ENCODE results near the gene HSF5. TPM values are rescaled to one million over a fixed set of nuclear protein-coding genes. Genes with fewer than 3 reads are reported as not detected.

HSF5 gene
- total and polyA plus RNA-seq, 4 donors: 0.09 to 0.17 TPM; not detected in 2

GRCh38 chr17:58432806-58433573 is 55.2 kb downstream of the HSF5 start:
- Histone ChIP-seq H3K9ac (ENCODE audit: low read depth in 1 of 2, low read length in 2 of 2) (no peak overlapping the region), H3K27me3 (ENCODE audit: control insufficient read depth in 4 of 4, insufficient read depth in 4 of 4, low read length in 3 of 4) (no peaks in the 10 kb centered on the region), H3K36me3 (ENCODE audit: control insufficient read depth in 4 of 4, insufficient read depth in 3 of 4, low read depth in 1 of 4, low read length in 3 of 4) (no peaks in the 10 kb centered on the region), H3K9me3 (ENCODE audit: control insufficient read depth in 4 of 4, low read length in 3 of 4) (no peaks in the 10 kb centered on the region), H3K27ac (ENCODE audit: low read depth in 1 of 2, low read length in 2 of 2) (no peak overlapping the region), H3K4me3 (ENCODE audit: low read depth in 1 of 3, low read length in 3 of 3) (no peak overlapping the region), H3K4me1 (ENCODE audit: control insufficient read depth in 4 of 4, insufficient read depth in 4 of 4, low read length in 3 of 4) (no peaks in the 10 kb centered on the region)
- 88% methylated on average over 7 of the region's 7 CpGs for WGBS
- TF ChIP-seq RAD21 (IDR thresholded peaks at IDR 0.05) (peak; percentile 18 to 44), YY1 (IDR thresholded peaks at IDR 0.05) (no peak)
- DNase-seq (ENCODE audit: low spot score): no peak

DNA sequence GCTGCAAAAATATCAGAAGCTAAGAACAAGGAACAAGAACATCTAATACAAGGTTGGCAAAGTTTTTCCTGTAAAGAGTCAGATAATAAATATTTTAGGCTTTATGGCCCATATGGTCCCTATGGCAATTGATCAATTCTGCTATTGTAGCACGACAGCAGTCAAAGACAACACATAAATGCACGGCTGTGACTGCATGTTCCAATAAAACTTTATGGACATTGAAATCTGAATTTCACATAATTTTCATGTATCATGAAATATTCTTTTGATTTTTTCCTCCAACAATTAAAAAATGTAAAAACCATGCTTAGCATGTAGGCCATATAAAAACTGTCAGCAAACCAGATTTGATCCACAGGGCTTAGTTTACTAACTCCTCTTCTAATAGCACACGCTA is 60.4 kb downstream of the HSF5 start:
- H3K9ac ChIP-seq (ENCODE audit: low read depth in 1 of 2, low read length in 2 of 2): no peak overlapping the region
- H3K4me3 ChIP-seq (ENCODE audit: low read depth in 1 of 3, low read length in 3 of 3): no peak overlapping the region
- no peaks in the 10 kb centered on the region for H3K36me3 ChIP-seq (ENCODE audit: control insufficient read depth in 4 of 4, insufficient read depth in 3 of 4, low read depth in 1 of 4, low read length in 3 of 4)
- no peaks in the 10 kb centered on the region for H3K9me3 ChIP-seq (ENCODE audit: control insufficient read depth in 4 of 4, low read length in 3 of 4)
- H3K27ac ChIP-seq (ENCODE audit: low read depth in 1 of 2, low read length in 2 of 2): no peak overlapping the region
- TF ChIP-seq RXRA (IDR thresholded peaks at IDR 0.05) (no peak), JUND (IDR thresholded peaks at IDR 0.05) (no peak), MAX (IDR thresholded peaks at IDR 0.05) (no peak), NR2F2 (IDR thresholded peaks at IDR 0.05) (no peak), TAF1 (conservative IDR thresholded peaks at IDR 0.05) (no peak), FOXA2 (IDR thresholded peaks at IDR 0.05) (no peak), EGR1 (IDR thresholded peaks at IDR 0.05; ENCODE audit: low read depth in 2 of 2) (no peak), GABPA (IDR thresholded peaks at IDR 0.05 in 1 of 2, conservative IDR thresholded peaks at IDR 0.05 in 1 of 2) (no peak), RAD21 (IDR thresholded peaks at IDR 0.05) (no peak), FOXA1 (IDR thresholded peaks at IDR 0.05) (no peak)
- TF ChIP-seq, protein P1, sequence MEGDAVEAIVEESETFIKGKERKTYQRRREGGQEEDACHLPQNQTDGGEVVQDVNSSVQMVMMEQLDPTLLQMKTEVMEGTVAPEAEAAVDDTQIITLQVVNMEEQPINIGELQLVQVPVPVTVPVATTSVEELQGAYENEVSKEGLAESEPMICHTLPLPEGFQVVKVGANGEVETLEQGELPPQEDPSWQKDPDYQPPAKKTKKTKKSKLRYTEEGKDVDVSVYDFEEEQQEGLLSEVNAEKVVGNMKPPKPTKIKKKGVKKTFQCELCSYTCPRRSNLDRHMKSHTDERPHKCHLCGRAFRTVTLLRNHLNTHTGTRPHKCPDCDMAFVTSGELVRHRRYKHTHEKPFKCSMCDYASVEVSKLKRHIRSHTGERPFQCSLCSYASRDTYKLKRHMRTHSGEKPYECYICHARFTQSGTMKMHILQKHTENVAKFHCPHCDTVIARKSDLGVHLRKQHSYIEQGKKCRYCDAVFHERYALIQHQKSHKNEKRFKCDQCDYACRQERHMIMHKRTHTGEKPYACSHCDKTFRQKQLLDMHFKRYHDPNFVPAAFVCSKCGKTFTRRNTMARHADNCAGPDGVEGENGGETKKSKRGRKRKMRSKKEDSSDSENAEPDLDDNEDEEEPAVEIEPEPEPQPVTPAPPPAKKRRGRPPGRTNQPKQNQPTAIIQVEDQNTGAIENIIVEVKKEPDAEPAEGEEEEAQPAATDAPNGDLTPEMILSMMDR (IDR thresholded peaks at IDR 0.05; ENCODE audit: low read depth, low read length, missing input control): no peak
- TF ChIP-seq, protein P2, sequence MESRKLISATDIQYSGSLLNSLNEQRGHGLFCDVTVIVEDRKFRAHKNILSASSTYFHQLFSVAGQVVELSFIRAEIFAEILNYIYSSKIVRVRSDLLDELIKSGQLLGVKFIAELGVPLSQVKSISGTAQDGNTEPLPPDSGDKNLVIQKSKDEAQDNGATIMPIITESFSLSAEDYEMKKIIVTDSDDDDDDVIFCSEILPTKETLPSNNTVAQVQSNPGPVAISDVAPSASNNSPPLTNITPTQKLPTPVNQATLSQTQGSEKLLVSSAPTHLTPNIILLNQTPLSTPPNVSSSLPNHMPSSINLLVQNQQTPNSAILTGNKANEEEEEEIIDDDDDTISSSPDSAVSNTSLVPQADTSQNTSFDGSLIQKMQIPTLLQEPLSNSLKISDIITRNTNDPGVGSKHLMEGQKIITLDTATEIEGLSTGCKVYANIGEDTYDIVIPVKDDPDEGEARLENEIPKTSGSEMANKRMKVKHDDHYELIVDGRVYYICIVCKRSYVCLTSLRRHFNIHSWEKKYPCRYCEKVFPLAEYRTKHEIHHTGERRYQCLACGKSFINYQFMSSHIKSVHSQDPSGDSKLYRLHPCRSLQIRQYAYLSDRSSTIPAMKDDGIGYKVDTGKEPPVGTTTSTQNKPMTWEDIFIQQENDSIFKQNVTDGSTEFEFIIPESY (IDR thresholded peaks at IDR 0.05): no peak
- 93% methylated on average over 3 of the region's 3 CpGs for WGBS
- no peaks in the 10 kb centered on the region for H3K27me3 ChIP-seq (ENCODE audit: control insufficient read depth in 4 of 4, insufficient read depth in 4 of 4, low read length in 3 of 4)
- H3K4me1 ChIP-seq (ENCODE audit: control insufficient read depth in 4 of 4, insufficient read depth in 4 of 4, low read length in 3 of 4): no peaks in the 10 kb centered on the region
- DNase-seq (ENCODE audit: low spot score): no peak

DNA sequence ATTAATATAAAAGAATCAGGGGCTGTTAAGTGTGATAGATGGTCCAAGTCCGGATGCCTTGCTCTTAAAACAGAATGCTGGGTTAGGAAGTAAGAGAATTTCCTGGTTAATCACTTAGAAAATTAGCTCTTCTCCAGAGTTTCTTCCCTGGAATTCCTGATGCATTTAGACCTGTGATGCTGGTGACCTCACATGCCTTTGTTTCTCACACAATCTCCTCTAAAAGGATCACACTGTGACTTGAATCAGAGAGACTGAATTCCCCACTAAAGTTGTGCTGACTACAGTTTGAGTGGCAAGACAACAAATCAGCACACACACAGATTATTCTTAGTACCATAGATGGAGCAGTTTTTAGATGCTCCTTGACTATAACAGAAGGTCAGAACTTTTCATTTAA is 66.5 kb downstream of the HSF5 start:
- no peak for DNase-seq (ENCODE audit: low spot score)
- Histone ChIP-seq H3K4me3 (ENCODE audit: low read depth in 1 of 3, low read length in 3 of 3) (no peak overlapping the region), H3K9me3 (ENCODE audit: control insufficient read depth in 4 of 4, low read length in 3 of 4) (no peaks in the 10 kb centered on the region), H3K9ac (ENCODE audit: low read depth in 1 of 2, low read length in 2 of 2) (no peak overlapping the region), H3K27me3 (ENCODE audit: control insufficient read depth in 4 of 4, insufficient read depth in 4 of 4, low read length in 3 of 4) (no peaks in the 10 kb centered on the region), H3K27ac (ENCODE audit: low read depth in 1 of 2, low read length in 2 of 2) (no peak overlapping the region), H3K4me1 (ENCODE audit: control insufficient read depth in 4 of 4, insufficient read depth in 4 of 4, low read length in 3 of 4) (peaks cover 0 to 5% (median 4%) of the 10 kb centered on the region in 4 donors), H3K36me3 (ENCODE audit: control insufficient read depth in 4 of 4, insufficient read depth in 3 of 4, low read depth in 1 of 4, low read length in 3 of 4) (no peaks in the 10 kb centered on the region)
- WGBS: 79% methylated on average over 1 of the region's 1 CpG
- TF ChIP-seq HNF4G (IDR thresholded peaks at IDR 0.05) (no peak), YY1 (IDR thresholded peaks at IDR 0.05) (no peak), FOXA1 (IDR thresholded peaks at IDR 0.05) (no peak), MAX (IDR thresholded peaks at IDR 0.05) (no peak), RAD21 (IDR thresholded peaks at IDR 0.05) (no peak), GABPA (IDR thresholded peaks at IDR 0.05 in 1 of 2, conservative IDR thresholded peaks at IDR 0.05 in 1 of 2) (no peak), FOXA2 (IDR thresholded peaks at IDR 0.05) (no peak)

Measured in liver (tissue), 9 donors.